Endothelial cell of umbilical vein (primary cell): ENCODE data around the gene KLHL17. TPM values are rescaled to one million over a fixed set of nuclear protein-coding genes. Genes with fewer than 3 reads are reported as not detected.

ENCODE experiments used
- BruUV-seq: library from RNA; stranded (reverse); fragments of 400-500 nt; replicated peaks from 2 replicates; lab custom pipeline; 2021; lab: Mats Ljungman, UMichigan
- CTCF ChIA-PET: fragments of 300-600, 350-600 bp; sonication (Branson Sonifier 250); formaldehyde crosslinking; loops from one replicate; lab custom pipeline; 2021; ENCODE audit warnings: antibody characterized with exemption, inconsistent platforms; lab: Charles Lee
- POLR2A ChIA-PET: fragments of 300-600, 350-600 bp; sonication (Branson Sonifier 250); formaldehyde crosslinking; loops from one replicate; lab custom pipeline; 2021; ENCODE audit warnings: antibody characterized with exemption, inconsistent platforms; lab: Charles Lee
- DNase-seq: peaks from one replicate; pipeline ENCODE4 v3.0.0-alpha.2; 2011; ENCODE audit warnings: low read depth, low spot score
- FAIRE-seq: peaks from 2 replicates; lab custom pipeline; 2011; peaks lifted over from hg19 to GRCh38; lab: Jason Lieb, UNC
- H2AFZ ChIP-seq: 2 replicates; pipeline ENCODE4 v1.6.0; 2012; ENCODE audit warnings: low read depth, low read length, control low read depth, inconsistent platforms
- H3K27ac ChIP-seq: 2 replicates; pipeline ENCODE4 v1.5.1; 2011; ENCODE audit warnings: low read depth, mild to moderate bottlenecking, control low read depth, low read length, moderate library complexity; ENCODE audit not compliant: insufficient read depth
- H3K27me3 ChIP-seq, 2 experiments: 2 replicates each; pipeline versions ENCODE4 v1.6.0 to v1.6.1; 2011; ENCODE audit warnings: low read length in 2 of 2, mixed read lengths in 1 of 2; ENCODE audit not compliant: control insufficient read depth in 2 of 2, insufficient read depth in 2 of 2
- H3K36me3 ChIP-seq, 2 experiments: 2 replicates in 1 of 2; 3 replicates in 1 of 2; pipeline ENCODE4 v1.5.1; 2011; ENCODE audit warnings: low read length in 2 of 2, mild to moderate bottlenecking in 1 of 2, moderate library complexity in 1 of 2; ENCODE audit not compliant: control insufficient read depth in 2 of 2, insufficient read depth in 2 of 2; ENCODE audit errors: extremely low read depth in 1 of 2
- H3K4me1 ChIP-seq: 3 replicates; pipeline ENCODE4 v1.5.1; 2011; ENCODE audit warnings: mild to moderate bottlenecking, low read length; ENCODE audit not compliant: control insufficient read depth, insufficient read depth; ENCODE audit errors: extremely low read depth
- H3K4me2 ChIP-seq: 2 replicates; pipeline ENCODE4 v1.6.1; 2011; ENCODE audit warnings: low read length, control low read depth, mixed read lengths; ENCODE audit not compliant: insufficient read depth
- H3K4me3 ChIP-seq, 3 experiments: fragments of 200-600 bp in 1 of 3; sonication (generic), shearing (Covaris generic) in 1 of 3; replicated peaks in 1 of 3; 2 replicates each; pipeline ENCODE4 v1.5.1; 2011 to 2016; ENCODE audit warnings: control low read depth in 3 of 3, low read length in 3 of 3, mild to moderate bottlenecking in 2 of 3, inconsistent platforms in 1 of 3, low read depth in 1 of 3, moderate library complexity in 1 of 3; ENCODE audit not compliant: insufficient read depth in 1 of 3
- H3K79me2 ChIP-seq: 2 replicates; pipeline ENCODE4 v1.6.0; 2012; ENCODE audit warnings: low read length, inconsistent platforms; ENCODE audit not compliant: control insufficient read depth, insufficient read depth
- H3K9ac ChIP-seq: replicated peaks from 2 replicates; pipeline ENCODE3; 2011; ENCODE audit warnings: low read length, control low read depth; ENCODE audit not compliant: insufficient read depth; ENCODE audit errors: extremely low read depth
- H3K9me1 ChIP-seq: replicated peaks from 3 replicates; pipeline ENCODE4 v1.6.0; 2011; ENCODE audit warnings: mild to moderate bottlenecking, low read length; ENCODE audit not compliant: control insufficient read depth, insufficient read depth; ENCODE audit errors: extremely low read depth
- H3K9me3 ChIP-seq: replicated peaks from 2 replicates; pipeline ENCODE4 v1.5.1; 2012; ENCODE audit warnings: low read length, inconsistent platforms; ENCODE audit not compliant: control insufficient read depth, insufficient read depth
- H4K20me1 ChIP-seq: replicated peaks from 2 replicates; pipeline ENCODE3; 2011; ENCODE audit warnings: mild to moderate bottlenecking, low read length; ENCODE audit not compliant: control insufficient read depth, insufficient read depth; ENCODE audit errors: extremely low read depth
- EZH2 ChIP-seq: IDR thresholded peaks from 2 replicates; pipeline ENCODE4 v1.6.1; 2012; ENCODE audit warnings: borderline replicate concordance, low read depth, mild to moderate bottlenecking, moderate library complexity, low read length, inconsistent platforms; ENCODE audit not compliant: severe bottlenecking
- GATA2 ChIP-seq: IDR thresholded peaks from 2 replicates; pipeline ENCODE4 v1.7.0; 2011; ENCODE audit warnings: low read depth, mild to moderate bottlenecking, moderate library complexity, mixed read lengths, low read length; ENCODE audit not compliant: insufficient read length, insufficient read depth
- POLR2A ChIP-seq: IDR thresholded peaks from 2 replicates; pipeline ENCODE4 v1.6.1; 2012; ENCODE audit warnings: low read depth, mild to moderate bottlenecking, control low read depth, low read length
- POLR2AphosphoS5 ChIP-seq: IDR thresholded peaks from 2 replicates; pipeline ENCODE4 v1.6.1; 2012; ENCODE audit warnings: low read depth, mild to moderate bottlenecking, control low read depth, low read length, moderate library complexity; ENCODE audit not compliant: insufficient read depth
- dilution Hi-C: fragments of 300-500 bp; cut with MboI; formaldehyde crosslinking; loops from one replicate; pipeline ENCODE4 v1.15.0; 2019; ENCODE audit warnings: low sequenced_read_pairs; ENCODE audit not compliant: extremely low pct_ligation_motif_present
- intact Hi-C: fragments of 100-400 bp; cut with micrococcal nuclease; formaldehyde crosslinking; loops from one replicate; pipeline ENCODE4 v1.10.0; 2022
- polyA plus RNA-seq, 4 experiments: library from polyadenylated mRNA; depleted of rRNA in 3 of 4; stranded (reverse) in 3 of 4; unstranded in 1 of 4; fragments of >200 nt; gene quantifications; 2 replicates each; pipeline versions ENCODE4 v1.2.1 to v1.2.3, GENCODE V29; 2011 to 2012; ENCODE audit warnings: missing spikeins in 1 of 4
- total RNA-seq: library from RNA; stranded (reverse); gene quantifications from 2 replicates; pipeline ENCODE4 v1.2.3, GENCODE V29; 2021

The KLHL17 gene
- total and polyA plus RNA-seq, 2 donors (not counting 3 experiments of a cell fraction or from before 2014, with no cell fraction given): 27.0 to 30.1 TPM

- FAIRE-seq: no peak
- no peak overlapping the region for H3K4me2 ChIP-seq
- dilution Hi-C loops: no loop called here
- H3K79me2 ChIP-seq: no peaks in the 10 kb centered on the region
- TF ChIP-seq POLR2AphosphoS5: no peak
- peak; percentile 79 for TF ChIP-seq EZH2
- no peak overlapping the region for H3K4me3 ChIP-seq
- H3K9ac ChIP-seq: no peak overlapping the region
- no peaks in the 10 kb centered on the region for H3K9me1 ChIP-seq
- no peak overlapping the region for H3K27ac ChIP-seq
- H3K36me3 ChIP-seq: peaks cover 0 to 12% of the 10 kb centered on the region in 2 experiments
- H3K4me1 ChIP-seq: peaks cover 12% of the 10 kb centered on the region
- intact Hi-C loops: no loop called here
- CTCF ChIA-PET: interaction anchor here (1.0 to 3.2 kb wide), 5 partner anchors 9 to 73 kb away, joined by 3 to 14 read pairs (median 3); partner anchors contain the start of gene NOC2L
- no peaks in the 10 kb centered on the region for H3K9me3 ChIP-seq
- POLR2A ChIA-PET: no interaction called here
- peaks cover 7 to 29% of the 10 kb centered on the region in 2 experiments for H3K27me3 ChIP-seq
- DNase-seq: no peak
- no peak overlapping the region for H2AFZ ChIP-seq
- no TSS peak for BruUV-seq
- H4K20me1 ChIP-seq: no peaks in the 10 kb centered on the region
These were observed 18.0 kb upstream of the KLHL17 start for GRCh38 chr1:942411-942821.

- no peaks in the 10 kb centered on the region for H3K79me2 ChIP-seq
- no peaks in the 10 kb centered on the region for H3K9me1 ChIP-seq
- no peaks in the 10 kb centered on the region for H4K20me1 ChIP-seq
- DNase-seq (no peak), FAIRE-seq (no peak)
- ChIA-PET POLR2A (no interaction called here), CTCF (interaction anchor here (0.8 to 3.2 kb wide), 6 partner anchors 9 to 74 kb away, joined by 3 to 14 read pairs (median 4); partner anchors contain the start of gene NOC2L)
- H3K27ac ChIP-seq: no peak overlapping the region
- TF ChIP-seq POLR2A (peak; percentile 26), POLR2AphosphoS5 (no peak), GATA2 (no peak)
- H2AFZ ChIP-seq: no peak overlapping the region
- H3K4me2 ChIP-seq: no peak overlapping the region
- dilution Hi-C loops: no loop called here
- intact Hi-C loops: no loop called here
- BruUV-seq: no TSS peak
- peaks cover 7 to 29% of the 10 kb centered on the region in 2 experiments for H3K27me3 ChIP-seq
- no peak overlapping the region for H3K9ac ChIP-seq
- H3K36me3 ChIP-seq: peaks cover 0 to 16% of the 10 kb centered on the region in 2 experiments
- H3K9me3 ChIP-seq: no peaks in the 10 kb centered on the region
- no peak overlapping the region for H3K4me3 ChIP-seq
- H3K4me1 ChIP-seq: peaks cover 12% of the 10 kb centered on the region
These were observed 17.4 kb upstream of the KLHL17 start for GRCh38 chr1:942864-943533.
